Activated T-helper 17 cell treated with anti-CD3 and anti-CD28 coated beads, Interleukin-2, amount 50 U/mL, for 72 hours (primary cell): ENCODE results near the gene IL1A. TPM values are rescaled to one million over a fixed set of nuclear protein-coding genes. Genes with fewer than 3 reads are reported as not detected.

ENCODE experiments used
- ATAC-seq: fragments of 150-1000 bp; cut with Tn5 transposase; replicated peaks from 2 replicates; pipeline ENCODE4 v1.10.0; 2021; ENCODE audit warnings: mild to moderate bottlenecking, moderate library complexity
- H3K27ac Mint-ChIP-seq: one replicate; pipeline ENCODE4 v1.8.0; 2022; ENCODE audit warnings: mixed read lengths
- H3K27me3 Mint-ChIP-seq: one replicate; pipeline ENCODE4 v1.8.0; 2022; ENCODE audit warnings: mixed read lengths
- H3K36me3 Mint-ChIP-seq: one replicate; pipeline ENCODE4 v1.8.0; 2022; ENCODE audit warnings: low read depth, mild to moderate bottlenecking, mixed read lengths
- H3K4me1 Mint-ChIP-seq: one replicate; pipeline ENCODE4 v1.8.0; 2022; ENCODE audit warnings: mixed read lengths
- H3K4me3 Mint-ChIP-seq: one replicate; pipeline ENCODE4 v1.8.0; 2022; ENCODE audit warnings: mild to moderate bottlenecking, mixed read lengths
- H3K9me3 Mint-ChIP-seq: one replicate; pipeline ENCODE4 v1.8.0; 2022; ENCODE audit warnings: mixed read lengths
- total RNA-seq, 2 donors: library from RNA; stranded (reverse); gene quantifications; one replicate each; pipeline ENCODE4 v1.2.3, GENCODE V29; 2022

The IL1A gene
- total RNA-seq, 2 donors from 2014 or later: 4.3 to 27.1 TPM

- Mint-ChIP-seq H3K4me1 (no peaks in the 10 kb centered on the region), H3K4me3 (no peak overlapping the region), H3K36me3 (no peaks in the 10 kb centered on the region), H3K27me3 (no peaks in the 10 kb centered on the region), H3K9me3 (no peaks in the 10 kb centered on the region), H3K27ac (no peak overlapping the region)
- ATAC-seq: no peak
Observed at GRCh38 chr2:112724591-112725525, 59.4 kb downstream of the IL1A start.

- Mint-ChIP-seq H3K4me3 (no peak overlapping the region), H3K36me3 (no peaks in the 10 kb centered on the region), H3K9me3 (no peaks in the 10 kb centered on the region), H3K27ac (no peak overlapping the region), H3K27me3 (no peaks in the 10 kb centered on the region), H3K4me1 (no peaks in the 10 kb centered on the region)
- ATAC-seq: no peak
Observed at GRCh38 chr2:112723995-112724394, 60.3 kb downstream of the IL1A start.

Other genes starting within 250 kb of the IL1A start
- gene POLR1B, start 242.0 kb downstream of the IL1A start, total RNA-seq: 10 to 100 TPM; 30.6 to 59.2 TPM
- 10 to 100 TPM; 25.2 to 28.9 TPM for gene CHCHD5, start 199.9 kb downstream of the IL1A start, total RNA-seq
- gene SLC20A1, start 138.6 kb downstream of the IL1A start, total RNA-seq: 100 to 1,000 TPM in 1 of 2 donors, 10 to 100 TPM in 1; 77.3 to 124 TPM
- not detected for gene NT5DC4, start 63.5 kb downstream of the IL1A start, total RNA-seq
- 10 to 100 TPM; 31.4 to 35.8 TPM for gene CKAP2L, start 19.9 kb downstream of the IL1A start, total RNA-seq
- gene IL1B, start 52.3 kb upstream of the IL1A start, total RNA-seq: under 1 TPM in 1 of 2 donors, not detected in 1; 0.40 TPM
- gene IL37, start 126.7 kb upstream of the IL1A start, total RNA-seq: under 1 TPM in 1 of 2 donors, not detected in 1; 0.78 TPM
- under 1 TPM in 1 of 2 donors, not detected in 1; 0.48 TPM for gene IL36G, start 193.5 kb upstream of the IL1A start, total RNA-seq
- gene IL36A, start 221.0 kb upstream of the IL1A start, total RNA-seq: not detected